ENCODE measurements around the gene LRP5.
"Not testable (repeated sequence)": the region's sequence is repeated elsewhere in the genome, so short reads cannot be mapped to it uniquely, and the experiment has no call there.

The LRP5 gene

DNA sequence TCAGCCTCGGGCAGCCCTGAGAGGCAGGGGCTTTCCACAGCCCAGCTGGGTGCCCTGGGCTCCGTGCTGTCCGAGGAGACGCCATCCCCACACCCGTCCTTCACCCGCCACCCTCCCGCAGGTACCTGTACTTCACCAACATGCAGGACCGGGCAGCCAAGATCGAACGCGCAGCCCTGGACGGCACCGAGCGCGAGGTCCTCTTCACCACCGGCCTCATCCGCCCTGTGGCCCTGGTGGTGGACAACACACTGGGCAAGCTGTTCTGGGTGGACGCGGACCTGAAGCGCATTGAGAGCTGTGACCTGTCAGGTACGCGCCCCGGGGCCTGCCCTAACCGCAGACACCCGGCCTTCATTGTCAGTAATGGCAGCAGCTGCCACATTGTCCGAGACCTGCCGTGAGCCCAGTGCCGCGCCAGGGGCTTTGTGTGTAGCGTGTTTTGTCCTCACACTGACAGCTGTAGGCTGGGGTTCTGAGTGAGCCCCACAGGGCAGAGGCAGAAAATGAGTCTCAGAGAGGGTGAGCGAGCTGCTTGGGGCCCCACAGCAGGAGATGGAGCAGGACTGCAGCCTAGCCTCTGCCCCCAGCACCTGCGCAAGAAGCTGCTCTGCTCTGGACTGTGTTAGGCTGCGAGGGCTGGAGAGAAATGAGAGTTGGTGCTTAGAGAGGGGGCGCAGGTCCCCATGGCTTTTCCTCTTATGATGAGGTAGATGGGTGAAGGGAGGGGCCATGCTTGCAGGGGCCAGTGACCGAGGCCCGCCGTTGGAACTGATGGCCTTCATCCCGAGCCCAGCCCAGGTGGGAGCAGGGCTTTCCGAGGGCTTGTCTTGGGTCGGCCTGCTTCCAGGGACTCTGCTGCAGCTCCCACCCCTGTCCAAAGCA is 112.8 kb downstream of the LRP5 start:
- no peak for DNase-seq

DNA sequence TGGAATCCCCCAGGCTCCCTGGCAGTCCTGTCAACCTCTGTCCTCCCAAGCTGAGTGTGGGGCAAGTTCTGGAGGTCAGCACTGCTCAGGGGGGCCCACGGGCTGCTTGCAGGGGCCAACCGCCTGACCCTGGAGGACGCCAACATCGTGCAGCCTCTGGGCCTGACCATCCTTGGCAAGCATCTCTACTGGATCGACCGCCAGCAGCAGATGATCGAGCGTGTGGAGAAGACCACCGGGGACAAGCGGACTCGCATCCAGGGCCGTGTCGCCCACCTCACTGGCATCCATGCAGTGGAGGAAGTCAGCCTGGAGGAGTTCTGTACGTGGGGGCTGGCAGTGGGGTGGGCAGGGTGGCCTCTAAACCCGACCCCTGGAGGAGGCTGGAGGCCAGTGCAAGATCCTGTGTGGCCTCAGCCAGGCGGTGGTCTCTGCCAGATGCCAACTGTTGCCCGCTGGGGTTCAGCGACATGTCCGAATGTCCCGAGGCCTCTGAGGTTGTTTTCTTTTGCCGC is 113.5 kb downstream of the LRP5 start:
- DNase-seq, result no peak

- DNase-seq, result no peak
Observed at GRCh38 chr11:68429661-68430060, 117.3 kb downstream of the LRP5 start.

- no peak for DNase-seq
Observed at GRCh38 chr11:68430384-68430783, 118.0 kb downstream of the LRP5 start.

DNA sequence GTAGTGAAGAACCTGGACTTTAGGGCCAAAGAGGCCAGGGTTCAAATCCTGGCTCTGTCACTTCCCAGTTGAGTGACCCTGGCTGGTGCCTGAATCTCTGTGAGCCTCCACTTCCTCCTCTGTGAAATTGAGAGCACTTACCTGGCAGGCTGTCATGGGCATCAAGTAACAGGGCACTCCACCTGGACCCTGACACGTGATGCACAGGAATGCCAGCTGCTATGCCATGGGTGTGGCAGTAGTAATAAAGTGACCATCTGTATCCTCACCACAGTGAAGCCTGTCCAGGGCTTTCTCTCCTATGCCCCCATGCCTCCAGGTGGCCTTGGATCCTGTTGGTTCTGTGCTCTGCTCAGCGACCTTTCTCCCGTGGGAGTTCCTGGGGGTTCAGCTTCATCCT is 118.4 kb downstream of the LRP5 start:
- no peak for DNase-seq

- no peak for DNase-seq
Observed at GRCh38 chr11:68431984-68432645, 119.7 kb downstream of the LRP5 start.

- DNase-seq, result no peak
Observed at GRCh38 chr11:68432874-68433273, 120.5 kb downstream of the LRP5 start.

DNA sequence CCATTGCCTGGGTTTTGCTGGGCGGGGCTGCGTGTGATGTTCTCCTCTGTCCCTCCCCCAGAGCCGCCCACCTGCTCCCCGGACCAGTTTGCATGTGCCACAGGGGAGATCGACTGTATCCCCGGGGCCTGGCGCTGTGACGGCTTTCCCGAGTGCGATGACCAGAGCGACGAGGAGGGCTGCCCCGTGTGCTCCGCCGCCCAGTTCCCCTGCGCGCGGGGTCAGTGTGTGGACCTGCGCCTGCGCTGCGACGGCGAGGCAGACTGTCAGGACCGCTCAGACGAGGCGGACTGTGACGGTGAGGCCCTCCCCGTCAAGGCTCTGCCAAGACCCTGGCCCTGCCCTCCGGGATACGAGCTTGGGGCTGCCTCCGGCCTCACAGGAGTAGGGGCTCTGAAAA is 121.2 kb downstream of the LRP5 start:
- DNase-seq, result no peak

DNA sequence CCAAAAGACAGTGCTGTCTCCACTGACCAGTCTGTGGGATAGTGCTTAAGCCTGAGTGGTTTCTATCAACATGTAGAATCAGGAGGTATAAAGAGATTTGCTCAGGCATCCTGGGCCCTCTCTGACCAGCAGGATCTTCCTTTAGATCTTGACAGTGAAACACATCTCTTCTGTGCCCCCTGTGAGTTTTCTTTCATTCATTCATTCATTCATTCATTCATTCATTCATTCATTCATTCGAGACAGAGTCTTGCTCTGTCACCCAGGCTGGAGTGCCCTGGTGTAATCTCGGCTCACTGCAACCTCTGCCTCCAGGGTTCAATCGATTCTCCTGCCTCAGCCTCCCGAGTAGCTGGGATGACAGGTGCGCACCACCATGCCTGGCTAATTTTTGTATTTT is 121.8 kb downstream of the LRP5 start:
- not testable (repeated sequence) for DNase-seq

- no peak for DNase-seq
Observed at GRCh38 chr11:68436162-68436888, 123.9 kb downstream of the LRP5 start.

DNA sequence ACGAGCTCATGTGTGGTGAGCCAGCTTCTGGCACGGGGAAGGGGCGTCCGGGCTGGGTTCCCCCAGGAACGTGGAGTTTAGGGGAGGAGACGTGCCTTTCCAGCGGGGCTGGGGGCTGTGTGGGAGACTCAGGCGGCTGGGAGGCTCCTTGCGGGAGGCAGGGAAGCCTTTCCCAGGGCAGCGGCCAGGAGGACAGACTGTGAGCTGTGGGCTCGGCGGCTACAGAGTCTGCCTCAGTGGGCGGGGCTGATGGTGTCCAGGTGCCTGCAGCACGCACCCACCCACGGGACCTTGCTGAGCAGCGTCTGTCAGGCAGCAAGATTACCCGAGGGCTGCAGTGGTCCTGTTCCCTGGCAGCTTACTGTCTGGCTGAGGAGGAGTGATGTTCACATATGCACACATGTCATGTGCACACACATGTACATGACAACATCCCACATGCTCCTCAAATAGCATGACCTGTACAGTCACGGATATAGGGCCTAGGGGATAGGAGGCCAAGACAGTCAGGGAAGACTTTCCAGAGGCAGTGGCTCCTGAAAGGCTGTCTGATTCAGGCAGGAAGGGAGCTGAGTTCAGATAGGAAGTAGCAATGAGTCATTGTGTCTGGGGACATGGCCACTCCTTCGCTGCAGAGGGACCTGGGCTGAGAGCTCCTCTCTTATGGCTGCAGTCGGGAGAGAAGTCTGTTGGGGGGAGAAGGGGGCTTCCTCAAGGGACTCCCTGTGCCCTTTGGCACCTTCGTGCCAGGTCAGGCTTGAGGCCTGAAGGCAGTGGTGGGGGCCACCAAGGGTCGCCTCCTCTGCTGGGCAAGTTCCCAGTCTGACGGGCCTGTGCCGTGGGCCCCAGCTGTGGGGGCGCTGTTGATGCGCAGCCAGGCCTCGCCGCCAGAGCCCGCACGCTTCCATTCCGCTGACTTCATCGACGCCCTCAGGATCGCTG is 124.9 kb downstream of the LRP5 start:
- DNase-seq, result no peak

GRCh38 chr11:68437927-68438657 is 125.7 kb downstream of the LRP5 start:
- no peak for DNase-seq

DNA sequence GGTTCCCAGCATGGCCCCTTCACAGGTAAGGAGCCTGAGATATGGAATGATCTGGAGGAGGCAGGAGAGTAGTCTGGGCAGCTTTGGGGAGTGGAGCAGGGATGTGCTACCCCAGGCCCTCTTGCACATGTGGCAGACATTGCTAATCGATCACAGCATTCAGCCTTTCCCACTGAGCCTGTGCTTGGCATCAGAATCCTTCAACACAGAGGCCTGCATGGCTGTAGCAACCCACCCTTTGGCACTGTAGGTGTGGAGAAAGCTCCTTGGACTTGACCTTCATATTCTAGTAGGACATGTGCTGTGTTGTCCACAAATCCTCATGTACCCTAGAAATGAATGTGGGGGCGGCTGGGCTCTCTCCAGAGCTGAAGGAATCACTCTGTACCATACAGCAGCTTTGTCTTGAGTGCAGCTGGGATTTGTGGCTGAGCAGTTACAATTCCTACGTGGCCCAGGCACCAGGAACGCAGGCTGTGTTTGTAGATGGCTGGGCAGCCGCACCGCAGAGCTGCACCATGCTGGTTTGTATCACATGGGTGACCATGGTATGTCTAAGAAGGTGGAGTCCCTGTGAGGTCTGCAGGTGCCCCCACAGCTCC is 126.4 kb downstream of the LRP5 start:
- DNase-seq, result no peak

GRCh38 chr11:68439355-68440065 is 127.1 kb downstream of the LRP5 start:
- DNase-seq, result no peak

GRCh38 chr11:68440224-68440623 is 127.8 kb downstream of the LRP5 start:
- DNase-seq, result no peak

GRCh38 chr11:68441466-68442230 is 129.3 kb downstream of the LRP5 start:
- no peak for DNase-seq

DNA sequence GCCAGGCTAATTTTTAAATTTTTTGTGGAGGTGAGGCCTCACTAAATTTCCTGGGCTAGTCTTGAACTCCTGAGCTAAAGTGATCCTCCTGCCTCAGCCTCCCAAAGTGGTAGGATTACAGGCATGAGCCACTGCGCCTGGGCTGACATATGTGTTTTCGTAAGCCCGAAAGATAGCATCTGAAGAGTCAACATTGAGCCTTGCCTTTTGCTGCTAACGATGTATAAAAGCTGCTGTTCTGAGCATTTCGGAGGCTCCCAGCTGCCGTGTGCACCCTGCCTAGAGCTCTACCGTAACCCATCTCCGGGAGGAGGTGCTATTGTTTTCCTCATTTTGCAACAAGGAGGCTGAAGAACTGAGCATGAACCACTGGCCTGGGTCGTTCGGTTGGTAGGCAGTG is 130.0 kb downstream of the LRP5 start:
- no peak for DNase-seq

DNA sequence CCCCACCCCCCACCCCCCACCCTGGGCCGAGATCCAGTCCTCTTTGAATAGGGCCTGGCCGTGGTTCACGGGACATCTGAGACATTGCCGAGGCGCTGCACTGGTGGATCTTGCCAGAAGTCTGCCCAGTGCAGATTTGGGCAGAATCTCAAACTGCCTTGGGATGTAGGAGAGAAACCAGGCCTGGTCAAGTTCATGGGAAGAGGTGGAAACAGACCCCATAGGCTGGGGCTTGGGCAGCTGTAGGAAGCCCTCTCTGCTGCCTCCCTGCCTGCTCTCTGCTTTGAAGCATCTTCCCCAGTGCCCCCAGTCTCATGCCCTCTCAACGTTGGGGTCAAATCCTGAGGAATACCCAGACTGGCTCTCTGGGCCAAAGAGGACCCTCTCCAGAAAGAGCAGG is 132.2 kb downstream of the LRP5 start:
- DNase-seq, result no peak

DNA sequence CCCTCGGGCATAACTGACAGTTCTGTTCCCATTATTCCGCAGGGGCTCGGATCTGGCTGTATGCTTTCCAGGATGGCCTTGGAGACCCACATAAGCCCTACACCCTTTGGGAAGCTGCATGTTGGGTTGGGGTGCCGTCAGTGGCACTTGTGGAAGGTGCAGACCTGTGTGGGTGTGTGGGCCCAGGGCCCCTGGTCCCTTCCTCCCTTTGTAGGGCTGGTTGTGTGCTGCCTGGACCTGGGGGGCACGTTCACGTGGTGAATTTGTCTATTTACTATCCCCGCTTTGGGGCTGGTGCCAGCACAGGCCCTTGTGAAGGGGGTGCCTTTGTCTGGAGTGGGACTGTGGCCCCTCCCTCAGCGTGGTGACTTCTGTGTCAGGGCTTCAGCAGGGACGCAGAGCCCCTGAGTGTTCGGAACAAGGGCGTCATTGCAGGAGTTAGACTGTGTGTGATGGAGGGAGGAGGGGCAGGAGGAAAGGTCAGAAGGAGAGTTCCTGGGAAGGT is 133.2 kb downstream of the LRP5 start:
- DNase-seq, result no peak

Measured in effector CD8-positive, alpha-beta T cell (primary cell).